SK-N-MC (cell line): Measurements from ENCODE around the gene TRMT1.
"Not testable (repeated sequence)": the region's sequence is repeated elsewhere in the genome, so short reads cannot be mapped to it uniquely, and the experiment has no call there.

Source experiments
- DNase-seq: peaks from one replicate; pipeline ENCODE4 v3.0.0-alpha.2; 2011; ENCODE audit warnings: low read depth, low spot score
- H3K27ac ChIP-seq: fragments of 200-600 bp; sonication (generic); 2 replicates; pipeline ENCODE4 v1.5.1; 2016; ENCODE audit warnings: mixed run types
- H3K36me3 ChIP-seq: fragments of 200-600 bp; sonication (generic); 2 replicates; pipeline ENCODE4 v1.6.1; 2017; ENCODE audit warnings: antibody characterized with exemption, low read length, mixed read lengths; ENCODE audit not compliant: insufficient read depth
- H3K4me3 ChIP-seq: fragments of 200-600 bp; sonication (generic); 2 replicates; pipeline ENCODE4 v1.5.1; 2016
- H3K9ac ChIP-seq: fragments of 200-600 bp; sonication (generic); 2 replicates; pipeline ENCODE4 v1.8.0; 2017; ENCODE audit warnings: mixed run types, mixed read lengths; ENCODE audit not compliant: insufficient read length
- H3K9me3 ChIP-seq: fragments of 200-600 bp; sonication (generic); 2 replicates; pipeline ENCODE4 v1.6.1; 2017; ENCODE audit warnings: low read depth, mild to moderate bottlenecking, antibody characterized with exemption, low read length, moderate library complexity, mixed read lengths
- EZH2 ChIP-seq: fragments of 200-600 bp; sonication (generic); IDR thresholded peaks from one replicate; pipeline ENCODE4 v1.6.1; 2017; ENCODE audit warnings: antibody characterized with exemption
- FOXP2 ChIP-seq: optimal IDR thresholded peaks from 2 replicates; pipeline ENCODE3; 2011; ENCODE audit warnings: mild to moderate bottlenecking, moderate library complexity; ENCODE audit not compliant: insufficient read depth; ENCODE audit errors: extremely low read length, control extremely low read depth
- POLR2AphosphoS5 ChIP-seq: IDR thresholded peaks from 2 replicates; pipeline ENCODE4 v1.6.1; 2012; ENCODE audit warnings: mild to moderate bottlenecking, low read depth, low read length, borderline replicate concordance

Gene TRMT1

DNA sequence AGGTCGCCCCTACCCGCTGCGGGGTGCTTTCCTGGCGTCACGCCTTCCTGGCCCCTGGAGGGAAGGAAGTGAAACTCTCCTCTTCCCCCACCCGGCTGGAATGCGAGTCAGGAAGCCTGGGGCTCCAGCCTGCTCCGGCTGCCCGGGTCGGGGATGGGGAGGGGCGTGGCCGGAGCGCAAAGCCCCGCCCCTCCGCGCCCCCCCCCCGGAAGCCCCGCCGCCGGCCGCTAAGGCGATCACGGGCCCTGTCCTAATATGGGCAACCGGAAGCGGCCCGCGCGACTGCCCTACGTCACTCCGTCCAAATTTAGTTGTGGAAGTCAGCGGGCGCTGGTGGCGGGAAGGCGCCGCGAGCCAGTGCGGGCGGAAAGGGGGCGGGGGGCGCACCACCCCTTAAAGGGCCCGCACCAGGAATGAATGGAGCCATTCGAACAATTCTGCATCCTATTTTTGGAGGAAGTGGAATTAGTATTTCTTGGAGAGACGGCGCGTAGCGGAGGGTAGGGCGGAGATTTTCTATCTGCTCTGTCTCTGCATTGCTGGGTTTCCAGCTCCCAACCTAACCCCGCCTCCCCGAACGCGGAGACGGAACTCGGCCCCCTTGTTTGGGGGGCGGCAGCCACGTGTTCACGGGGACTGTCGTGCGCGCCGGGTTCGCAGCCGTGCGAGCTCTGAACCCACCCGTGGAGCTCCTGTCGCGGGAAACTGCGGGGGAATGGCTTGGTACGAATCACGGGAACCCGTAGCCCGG, 35.2 kb upstream of the TRMT1 start:
- peak overlapping the region; percentile 98 for H3K9ac ChIP-seq
- peak overlapping the region; percentile 97 for H3K27ac ChIP-seq
- peak overlapping the region; percentile 91 for H3K4me3 ChIP-seq
- H3K36me3 ChIP-seq, result no peaks in the 10 kb centered on the region
- TF ChIP-seq POLR2AphosphoS5 (peak; percentile 88), FOXP2 (no peak)
- no peaks in the 10 kb centered on the region for H3K9me3 ChIP-seq
- peak; percentile 90 for DNase-seq

DNA sequence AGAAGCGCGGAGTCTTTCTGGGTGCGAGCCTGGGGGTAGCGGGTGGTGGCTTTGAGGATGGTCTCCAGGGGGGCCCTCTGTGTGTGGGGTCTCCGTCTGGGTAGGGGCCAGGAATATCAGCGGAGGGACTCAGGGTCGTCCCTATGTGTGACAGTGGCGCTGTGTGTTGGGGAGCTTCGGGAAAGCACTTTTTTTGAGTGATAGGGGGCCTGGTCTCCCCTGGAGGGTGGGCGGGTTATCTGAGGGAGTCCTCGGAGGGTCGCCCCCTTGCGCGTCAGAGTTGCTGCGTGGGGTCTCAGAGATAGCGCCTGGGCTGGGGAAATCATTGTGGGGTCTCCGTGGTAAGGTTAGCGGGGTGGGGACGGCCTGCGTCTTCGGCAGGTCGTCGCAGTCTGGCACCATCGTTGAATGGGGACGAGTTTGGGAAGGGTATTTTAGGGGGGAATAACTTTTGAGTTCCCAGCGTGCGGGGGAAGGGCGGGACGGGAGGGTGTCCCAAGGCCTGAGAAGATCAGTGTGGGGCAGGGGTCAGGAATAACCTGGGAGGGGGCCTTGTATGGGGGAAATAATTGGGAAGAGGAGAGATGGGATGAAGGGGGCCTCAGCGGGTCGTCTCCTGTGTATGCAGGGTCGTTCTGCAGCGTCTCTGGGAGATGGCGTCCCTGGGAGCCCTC, 34.5 kb upstream of the TRMT1 start:
- TF ChIP-seq FOXP2 (no peak), POLR2AphosphoS5 (no peak), EZH2 (no peak)
- Histone ChIP-seq H3K36me3 (no peaks in the 10 kb centered on the region), H3K4me3 (peak overlapping the region; percentile 91), H3K9ac (peak overlapping the region; percentile 98), H3K27ac (peak overlapping the region; percentile 97), H3K9me3 (no peaks in the 10 kb centered on the region)
- no peak for DNase-seq

DNA sequence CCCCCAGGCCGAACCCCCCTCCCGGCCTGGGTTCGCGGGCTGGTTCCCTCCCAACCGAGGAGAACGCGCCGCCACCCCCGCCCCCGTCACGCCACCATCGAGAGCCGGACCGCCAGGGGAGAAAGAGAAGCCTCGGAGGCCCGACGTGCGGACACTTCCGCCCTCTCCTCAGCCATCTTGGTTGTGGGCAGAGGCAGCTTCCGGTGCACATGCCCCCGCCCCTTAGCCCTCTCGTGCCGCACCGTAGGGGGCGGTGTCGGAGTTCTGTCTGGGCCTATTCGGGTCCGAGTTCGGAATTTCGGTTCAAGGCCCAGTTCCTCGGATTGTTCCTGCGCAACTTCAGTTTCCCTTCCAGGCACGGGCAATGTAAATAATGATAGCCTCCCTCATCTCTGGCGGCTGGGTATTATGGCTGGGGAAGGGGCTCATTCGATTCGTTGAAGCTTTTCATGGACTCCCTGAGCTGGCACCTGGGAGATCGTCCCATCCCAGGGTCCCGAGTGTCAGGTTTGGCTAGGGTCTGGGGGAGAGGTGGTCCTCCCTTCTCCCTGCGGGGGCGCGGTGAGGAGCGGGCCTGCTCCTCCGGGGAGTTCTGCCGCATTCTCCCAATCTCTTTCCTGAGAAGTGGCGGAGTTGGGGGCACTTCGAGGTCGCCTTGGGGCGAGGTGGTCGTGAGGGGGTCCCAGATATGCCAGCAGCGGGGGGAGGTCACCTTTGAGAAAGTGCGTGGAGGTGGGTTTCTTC, 33.8 kb upstream of the TRMT1 start, which contains the start of the genes IER2 and STX10:
TSS of gene IER2 (plus strand) at position 225 of the 744 bp plus-strand sequence. CDS start 2,776 bp downstream, outside the sequence.
TSS of gene STX10 (minus strand) at position 189 of the 744 bp plus-strand sequence. CDS start 202 bp downstream, outside the sequence.
- Histone ChIP-seq H3K27ac (peak within 1 kb of the TSS; percentile 97), H3K4me3 (peak within 1 kb of the TSS; percentile 91), H3K9me3 (no peaks in the 10 kb centered on the region), H3K9ac (peak within 1 kb of the TSS; percentile 98), H3K36me3 (no peaks in the 10 kb centered on the region)
- no peak for DNase-seq
- TF ChIP-seq EZH2 (no peak), POLR2AphosphoS5 (peak; percentile 73; the same call in 1 of the 2 replicates), FOXP2 (no peak)

DNA sequence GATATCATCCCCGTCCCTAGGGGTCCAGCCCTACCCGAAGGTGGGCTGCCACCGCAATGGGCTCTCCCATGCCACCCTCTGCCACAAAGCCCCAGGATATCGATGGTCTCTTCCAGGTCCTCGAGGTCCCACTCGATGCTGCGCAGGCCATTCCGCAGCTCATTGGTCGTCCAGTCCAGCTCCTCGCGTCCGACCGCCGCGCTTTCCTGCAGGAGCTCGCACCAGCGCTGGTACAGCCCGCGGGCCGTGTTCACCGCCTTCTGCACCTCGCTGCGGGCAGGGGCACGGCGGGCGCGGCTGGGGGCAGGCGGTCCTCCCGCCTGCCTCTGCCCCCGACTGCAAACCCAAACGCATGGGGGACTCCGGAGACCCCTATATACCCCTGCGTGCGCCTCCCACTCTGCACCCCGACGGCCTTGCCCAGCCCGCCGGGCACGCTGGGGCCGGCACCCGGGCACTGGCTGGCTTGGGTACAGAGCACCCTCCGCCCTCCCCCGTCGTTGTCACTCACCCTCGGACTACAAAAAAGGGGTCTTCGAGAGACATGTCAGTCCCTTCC, 33.2 kb upstream of the TRMT1 start:
- DNase-seq, result no peak
- H3K27ac ChIP-seq, result no peak overlapping the region
- no peaks in the 10 kb centered on the region; the same call in 1 of the 2 replicates for H3K36me3 ChIP-seq
- peak overlapping the region; percentile 91 for H3K4me3 ChIP-seq
- TF ChIP-seq EZH2, result no peak
- no peak for TF ChIP-seq FOXP2
- TF ChIP-seq POLR2AphosphoS5, result no peak
- peak overlapping the region; percentile 98 for H3K9ac ChIP-seq
- H3K9me3 ChIP-seq, result no peaks in the 10 kb centered on the region

DNA sequence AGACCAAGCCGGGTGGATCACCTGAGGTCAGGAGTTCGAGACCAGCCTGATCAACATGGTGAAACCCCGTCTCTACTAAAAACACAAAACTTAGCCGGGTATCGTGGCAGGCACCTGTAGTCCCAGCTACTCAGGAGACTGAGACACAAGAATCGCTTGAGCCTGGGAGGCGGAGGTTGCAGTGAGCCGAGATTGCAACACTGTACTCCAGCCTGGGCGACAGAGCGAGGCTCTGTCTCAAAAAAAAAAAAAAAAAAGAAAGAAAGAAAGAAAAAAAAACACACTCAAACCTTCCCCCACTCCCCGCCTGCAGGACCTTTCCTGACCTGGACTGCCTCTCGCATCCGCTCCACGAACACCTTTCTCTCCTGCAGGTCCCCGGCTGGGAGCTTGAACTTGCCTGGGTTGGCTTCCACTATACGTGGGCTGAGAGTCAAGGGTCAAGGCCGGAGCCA, 32.7 kb upstream of the TRMT1 start:
- Histone ChIP-seq H3K4me3 (peak overlapping the region; percentile 91), H3K9ac (peak overlapping the region; percentile 98)
- DNase-seq, H3K9me3 ChIP-seq, H3K27ac ChIP-seq, H3K36me3 ChIP-seq: not testable (repeated sequence)

DNA sequence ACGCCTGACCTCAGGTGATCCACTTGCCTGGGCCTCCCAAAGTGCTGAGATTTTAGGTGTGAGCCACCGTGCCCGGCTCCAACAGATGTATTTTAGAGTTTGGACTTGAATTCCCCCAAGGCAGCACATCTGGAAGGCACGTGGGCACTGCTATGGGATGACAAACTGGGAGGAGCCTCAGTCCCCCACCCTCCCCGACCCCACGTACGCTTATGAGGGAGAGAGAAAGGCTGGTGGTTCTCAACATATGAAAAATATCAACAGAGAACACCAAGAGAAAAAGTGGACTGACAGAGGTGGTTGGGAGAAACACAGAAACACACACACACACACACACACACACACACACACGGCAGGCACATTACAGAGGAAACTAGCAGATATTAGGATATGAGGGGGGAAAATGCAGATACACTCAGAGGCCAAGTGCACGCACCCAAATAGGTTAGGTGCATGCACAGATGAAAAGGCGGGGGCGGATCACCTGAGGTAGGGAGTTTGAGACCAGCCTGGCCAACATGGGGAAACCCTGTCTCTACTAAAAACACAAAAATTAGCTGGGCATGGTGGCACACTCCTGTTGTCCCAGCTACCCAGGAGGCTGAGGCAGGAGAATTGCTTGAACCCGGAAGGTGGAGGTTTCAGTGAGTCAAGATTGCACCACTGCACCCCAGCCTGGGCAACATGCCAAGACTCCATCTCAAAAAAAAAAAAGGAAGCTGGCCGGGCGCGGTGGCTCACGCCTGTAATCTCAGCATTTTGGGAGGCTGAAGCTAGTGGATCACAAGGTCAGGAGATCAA, 30.4 kb upstream of the TRMT1 start:
- no peak for DNase-seq
- Histone ChIP-seq H3K9ac (no peak overlapping the region), H3K27ac (peak overlapping the region; percentile 64; the same call in 1 of the 2 replicates), H3K9me3 (no peaks in the 10 kb centered on the region), H3K4me3 (no peak overlapping the region), H3K36me3 (peaks cover 8% of the 10 kb centered on the region; the same call in 1 of the 2 replicates)
- TF ChIP-seq POLR2AphosphoS5, result no peak
- TF ChIP-seq EZH2, result no peak
- TF ChIP-seq FOXP2, result no peak

DNA sequence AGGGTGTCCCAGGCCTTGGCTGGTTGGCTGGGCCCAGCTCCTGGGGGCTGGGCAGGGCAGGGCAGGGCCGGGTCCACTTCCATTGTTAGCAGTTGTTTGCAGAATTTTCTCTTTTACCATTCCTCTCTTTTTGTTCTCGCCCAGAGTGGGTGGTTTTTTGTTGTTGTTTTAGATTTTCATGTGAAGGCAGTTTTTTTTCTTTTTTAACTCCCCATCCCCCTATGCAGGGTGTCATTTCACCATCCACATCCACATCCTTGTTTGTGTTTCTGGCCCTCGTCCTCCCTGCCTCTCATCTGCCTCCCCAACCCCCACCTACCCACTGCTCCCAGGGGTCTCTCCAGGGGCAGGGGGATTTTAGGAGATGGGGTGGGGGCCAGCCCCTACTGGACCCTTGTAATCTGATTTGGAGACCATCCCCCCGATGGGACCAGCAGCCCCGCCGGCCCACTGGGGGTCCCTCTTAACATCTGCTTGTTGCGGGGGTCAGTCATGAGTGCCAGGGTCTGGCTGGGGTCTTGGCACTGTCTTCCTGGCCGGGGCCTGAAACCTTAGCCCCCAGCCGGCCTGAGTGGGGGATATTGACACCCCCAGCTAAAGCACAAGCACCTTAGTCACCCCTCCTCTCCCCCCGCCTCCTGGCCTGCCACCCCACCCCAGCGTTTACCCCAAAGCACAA, 23.2 kb upstream of the TRMT1 start:
- DNase-seq, result no peak
- Histone ChIP-seq H3K27ac (peak overlapping the region; percentile 71; the same call in 1 of the 2 replicates), H3K9me3 (no peaks in the 10 kb centered on the region), H3K36me3 (peaks cover 42% of the 10 kb centered on the region; the same call in 1 of the 2 replicates), H3K9ac (no peak overlapping the region), H3K4me3 (no peak overlapping the region)
- TF ChIP-seq FOXP2, result no peak
- TF ChIP-seq EZH2, result no peak
- TF ChIP-seq POLR2AphosphoS5, result no peak
